Ishikawa (cell line): ENCODE results near the gene SRSF3.

Experiments used
- EP300 ChIP-seq: IDR thresholded peaks from 2 replicates; pipeline ENCODE4 v1.6.1; 2012; ENCODE audit warnings: borderline replicate concordance
- MAX ChIP-seq: IDR thresholded peaks from 2 replicates; pipeline ENCODE4 v1.6.1; 2012
- TAF1 ChIP-seq: IDR thresholded peaks from 2 replicates; pipeline ENCODE4 v1.6.1; 2012; ENCODE audit warnings: low read depth, mild to moderate bottlenecking
- TCF12 ChIP-seq: IDR thresholded peaks from 2 replicates; pipeline ENCODE4 v1.6.1; 2012; ENCODE audit warnings: low read depth
- TEAD4 ChIP-seq: IDR thresholded peaks from 2 replicates; pipeline ENCODE4 v1.6.1; 2012

- TF ChIP-seq TEAD4 (no peak), TCF12 (no peak), EP300 (no peak), TAF1 (no peak), MAX (no peak)
Measured at GRCh38 chr6:36547646-36548400, 46.3 kb upstream of the SRSF3 start.
